Trophoblast cell (in vitro differentiated cells and primary cell): ENCODE measurements around the gene SLC38A8.

Experiments
- DNase-seq, 2 donors: peaks; one replicate each; pipeline ENCODE4 v3.0.0-alpha.2; 2016
- H2AFZ ChIP-seq: 2 replicates; pipeline ENCODE4 v1.6.1; 2013; ENCODE audit warnings: low read length, moderate library complexity, mild to moderate bottlenecking; ENCODE audit not compliant: insufficient read depth, poor library complexity
- H2AK5ac ChIP-seq: 2 replicates; pipeline ENCODE4 v1.6.1; 2013; ENCODE audit warnings: mild to moderate bottlenecking, low read length
- H2BK120ac ChIP-seq: 2 replicates; pipeline ENCODE4 v1.6.1; 2013; ENCODE audit warnings: low read length, mild to moderate bottlenecking, moderate library complexity; ENCODE audit not compliant: insufficient read depth, poor library complexity
- H2BK12ac ChIP-seq: 2 replicates; pipeline ENCODE4 v1.6.1; 2013; ENCODE audit warnings: mild to moderate bottlenecking, low read length, moderate library complexity
- H2BK5ac ChIP-seq: 2 replicates; pipeline ENCODE4 v1.6.1; 2013; ENCODE audit warnings: low read length, low read depth, moderate library complexity, mild to moderate bottlenecking; ENCODE audit not compliant: poor library complexity
- H3K14ac ChIP-seq: 2 replicates; pipeline ENCODE4 v1.6.1; 2013; ENCODE audit warnings: mild to moderate bottlenecking, low read length
- H3K18ac ChIP-seq: 2 replicates; pipeline ENCODE4 v1.6.1; 2013; ENCODE audit warnings: mild to moderate bottlenecking, low read length
- H3K23ac ChIP-seq: 2 replicates; pipeline ENCODE4 v1.6.1; 2013; ENCODE audit warnings: low read length
- H3K27ac ChIP-seq: 2 replicates; pipeline ENCODE4 v1.5.1; 2013; ENCODE audit warnings: low read depth, mild to moderate bottlenecking, inconsistent platforms, low read length, moderate library complexity
- H3K27me3 ChIP-seq: 2 replicates; pipeline ENCODE4 v1.6.1; 2013; ENCODE audit warnings: inconsistent platforms, mild to moderate bottlenecking, low read length, moderate library complexity; ENCODE audit not compliant: insufficient read depth
- H3K36me3 ChIP-seq, 2 experiments: 1 replicate in 1 of 2; 2 replicates in 1 of 2; pipeline ENCODE4 v1.6.1; 2013; ENCODE audit warnings: low read length in 2 of 2, mild to moderate bottlenecking in 2 of 2, moderate library complexity in 1 of 2; ENCODE audit not compliant: insufficient read depth in 2 of 2, control insufficient read depth in 1 of 2
- H3K4ac ChIP-seq: 2 replicates; pipeline ENCODE4 v1.6.1; 2013; ENCODE audit warnings: low read depth, mild to moderate bottlenecking, low read length, moderate library complexity
- H3K4me1 ChIP-seq, 2 experiments: 1 replicate in 1 of 2; 2 replicates in 1 of 2; pipeline ENCODE4 v1.6.1; 2013; ENCODE audit warnings: low read length in 2 of 2, mild to moderate bottlenecking in 2 of 2, moderate library complexity in 1 of 2; ENCODE audit not compliant: insufficient read depth in 2 of 2, control insufficient read depth in 1 of 2
- H3K4me2 ChIP-seq: 2 replicates; pipeline ENCODE4 v1.6.1; 2013; ENCODE audit warnings: inconsistent platforms, mild to moderate bottlenecking, low read length, moderate library complexity
- H3K4me3 ChIP-seq: 2 replicates; pipeline ENCODE4 v1.5.1; 2013; ENCODE audit warnings: mild to moderate bottlenecking, low read depth, low read length, inconsistent platforms
- H3K79me1 ChIP-seq: one replicate; pipeline ENCODE4 v1.6.1; 2013; ENCODE audit warnings: low read length
- H3K79me2 ChIP-seq: 2 replicates; pipeline ENCODE4 v1.6.1; 2013; ENCODE audit warnings: low read length, mild to moderate bottlenecking; ENCODE audit not compliant: control insufficient read depth, insufficient read depth, poor library complexity
- H3K9ac ChIP-seq: 2 replicates; pipeline ENCODE4 v1.6.1; 2013; ENCODE audit warnings: mild to moderate bottlenecking, low read length
- H3K9me3 ChIP-seq: 2 replicates; pipeline ENCODE4 v1.6.1; 2013; ENCODE audit warnings: low read depth, mild to moderate bottlenecking, control low read depth, inconsistent platforms, low read length; ENCODE audit not compliant: insufficient read depth
- H4K12ac ChIP-seq: 2 replicates; pipeline ENCODE4 v1.6.1; 2013; ENCODE audit warnings: low read depth, mild to moderate bottlenecking, low read length, moderate library complexity
- H4K8ac ChIP-seq: 2 replicates; pipeline ENCODE4 v1.6.1; 2013; ENCODE audit warnings: low read depth, mild to moderate bottlenecking, low read length, moderate library complexity
- H4K91ac ChIP-seq: one replicate; pipeline ENCODE4 v1.6.1; 2013; ENCODE audit warnings: low read depth, mild to moderate bottlenecking, low read length, moderate library complexity
- WGBS: extraction: QIAGEN DNeasy Blood & Tissue Kit; methylation state at CpG from one replicate; pipeline ENCODE4 v1.1.7; 2013; ENCODE audit warnings: missing lambda C conversion rate; ENCODE audit not compliant: insufficient read length, insufficient coverage; ENCODE audit errors: extremely low coverage; 5-methylcytosine and 5-hydroxymethylcytosine counted together

Gene SLC38A8

DNA sequence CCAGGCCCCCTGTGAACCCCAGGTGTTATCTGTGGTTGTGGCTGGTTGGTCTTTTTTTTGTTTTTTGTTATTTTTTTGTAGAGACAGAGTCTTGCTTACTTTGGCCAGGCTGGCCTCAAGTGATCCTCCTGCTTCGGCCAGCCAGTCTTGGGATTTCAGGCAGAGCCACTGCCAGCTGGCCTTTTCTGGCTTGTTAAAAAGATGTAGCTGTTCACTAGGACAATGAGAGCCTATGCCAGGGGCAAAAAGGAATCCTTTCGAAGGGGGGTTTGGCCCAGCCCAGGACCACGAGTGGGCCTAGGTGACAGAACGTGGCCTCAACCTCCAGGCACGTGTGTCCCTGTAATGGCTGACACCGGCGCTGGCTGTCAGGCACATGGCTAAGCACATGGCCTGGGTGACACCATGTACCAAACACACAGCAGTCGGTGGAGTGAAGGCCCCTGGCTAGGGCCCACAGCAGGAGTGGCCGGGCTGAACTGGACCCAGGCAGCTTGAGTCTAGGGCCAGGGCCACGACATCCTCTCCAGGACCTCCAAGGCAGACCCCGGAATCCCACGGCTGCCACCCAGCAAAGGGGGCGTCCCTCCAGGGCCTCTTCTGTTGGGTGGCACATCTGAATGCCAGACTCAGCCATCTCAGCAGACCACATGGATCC lies 6.9 kb upstream of the SLC38A8 start:
- no CpG with 5 or more reads among the region's 13 CpGs for WGBS

DNA sequence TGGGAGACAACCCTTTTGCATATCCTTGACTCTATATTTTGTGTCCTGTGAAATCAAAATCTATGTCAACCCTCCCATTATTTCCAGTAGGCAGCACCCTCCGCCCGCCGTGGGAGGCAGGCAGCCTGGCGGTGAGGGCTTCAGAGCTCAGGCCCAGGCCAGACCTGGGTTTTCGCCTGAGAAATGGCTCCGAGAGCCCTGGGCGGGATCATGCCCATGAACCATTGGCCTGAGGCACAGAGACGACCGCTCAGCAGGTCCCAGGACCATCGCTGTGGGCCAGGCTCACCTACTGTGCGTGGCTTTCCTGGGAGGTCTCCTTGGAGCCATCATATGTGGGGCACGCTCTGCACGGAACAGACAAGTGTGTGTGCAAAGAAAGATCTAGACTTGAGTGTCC lies 6.3 kb upstream of the SLC38A8 start:
- no peak overlapping the region for H2AK5ac ChIP-seq
- H2BK12ac ChIP-seq = no peak overlapping the region
- peaks cover 24 to 28% of the 10 kb centered on the region in 2 experiments for H3K36me3 ChIP-seq
- no peak overlapping the region for H4K91ac ChIP-seq
- H4K12ac ChIP-seq = no peak overlapping the region
- H3K9me3 ChIP-seq = no peaks in the 10 kb centered on the region
- no peak overlapping the region for H3K4me3 ChIP-seq
- H3K4me1 ChIP-seq = no peaks in the 10 kb centered on the region
- H3K9ac ChIP-seq = no peak overlapping the region
- no peak overlapping the region for H4K8ac ChIP-seq
- H3K4me2 ChIP-seq = no peak overlapping the region
- H2BK120ac ChIP-seq = no peak overlapping the region
- no peak overlapping the region for H3K18ac ChIP-seq
- WGBS = no CpG with 5 or more reads among the region's 13 CpGs
- H2AFZ ChIP-seq = no peak overlapping the region
- H3K79me1 ChIP-seq = no peaks in the 10 kb centered on the region
- no peak overlapping the region for H2BK5ac ChIP-seq
- no peaks in the 10 kb centered on the region for H3K79me2 ChIP-seq
- no peaks in the 10 kb centered on the region for H3K27me3 ChIP-seq
- DNase-seq = no peak
- no peak overlapping the region for H3K27ac ChIP-seq
- no peak overlapping the region for H3K14ac ChIP-seq
- no peak overlapping the region for H3K4ac ChIP-seq
- H3K23ac ChIP-seq = no peak overlapping the region

More for the DNA sequence above, 6.9 kb upstream of the SLC38A8 start:
- Histone ChIP-seq H3K14ac (no peak overlapping the region), H3K36me3 (peaks cover 30 to 34% of the 10 kb centered on the region in 2 experiments), H3K4me2 (no peak overlapping the region), H2AK5ac (no peak overlapping the region), H2BK120ac (no peak overlapping the region), H4K12ac (no peak overlapping the region), H2BK12ac (no peak overlapping the region), H2BK5ac (no peak overlapping the region), H3K18ac (no peak overlapping the region), H3K79me2 (no peaks in the 10 kb centered on the region), H3K79me1 (no peaks in the 10 kb centered on the region), H3K4me1 (no peaks in the 10 kb centered on the region), H4K8ac (no peak overlapping the region), H2AFZ (no peak overlapping the region), H3K4me3 (no peak overlapping the region), H3K4ac (no peak overlapping the region), H3K9me3 (no peaks in the 10 kb centered on the region), H3K23ac (no peak overlapping the region), H3K27me3 (no peaks in the 10 kb centered on the region), H3K27ac (no peak overlapping the region), H4K91ac (no peak overlapping the region), H3K9ac (no peak overlapping the region)
- no peak for DNase-seq

DNA sequence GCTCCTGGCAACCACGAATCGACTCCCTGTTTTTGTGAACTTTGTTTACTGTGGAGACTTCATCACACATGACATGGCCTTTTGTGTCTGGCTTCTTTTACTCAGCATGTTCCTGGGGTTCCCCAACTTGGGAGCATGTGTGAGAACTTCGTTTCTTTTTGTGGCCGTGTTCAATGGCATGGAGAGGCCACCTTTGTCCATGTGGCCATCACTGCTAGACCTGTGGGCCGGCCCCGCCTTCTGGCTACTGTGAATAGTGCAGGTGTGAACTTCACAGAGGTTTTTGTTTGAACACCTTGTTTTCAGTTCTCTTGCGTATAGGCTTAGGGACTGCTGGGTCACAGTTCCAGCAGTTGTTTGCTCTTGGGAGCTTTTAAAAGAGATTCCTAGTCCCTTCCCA lies 5.7 kb upstream of the SLC38A8 start:
- Histone ChIP-seq H3K79me1 (no peaks in the 10 kb centered on the region), H3K27me3 (no peaks in the 10 kb centered on the region)
- WGBS = no CpG with 5 or more reads among the region's 7 CpGs

DNA sequence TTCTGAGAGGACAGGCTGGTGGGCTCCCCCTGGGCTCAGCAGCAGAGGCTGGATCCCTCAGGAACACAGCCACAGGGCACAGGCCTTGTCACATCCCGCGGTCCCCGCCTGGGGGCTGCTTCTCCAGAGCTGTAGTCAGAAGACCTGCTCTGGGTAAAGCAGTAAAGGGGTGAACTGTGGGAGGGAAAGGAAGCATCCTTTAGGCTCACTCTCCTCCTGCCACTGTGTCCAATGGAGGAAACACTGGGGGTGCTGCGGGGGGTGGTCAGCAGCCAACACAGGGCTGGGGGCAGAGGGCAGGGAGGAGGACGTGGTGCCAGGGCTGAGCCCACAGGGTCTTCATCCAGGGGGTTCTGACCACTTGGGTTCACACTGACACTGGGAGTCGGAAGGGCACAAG lies 5.0 kb upstream of the SLC38A8 start:
- Histone ChIP-seq H4K91ac (no peak overlapping the region), H2BK12ac (no peak overlapping the region), H3K27me3 (no peaks in the 10 kb centered on the region), H3K79me2 (no peaks in the 10 kb centered on the region), H3K27ac (no peak overlapping the region), H3K23ac (no peak overlapping the region), H2AK5ac (no peak overlapping the region), H2BK5ac (no peak overlapping the region), H3K4me1 (peaks cover 0 to 3% of the 10 kb centered on the region in 2 experiments), H3K79me1 (no peaks in the 10 kb centered on the region), H3K4ac (no peak overlapping the region), H3K36me3 (peaks cover 17 to 22% of the 10 kb centered on the region in 2 experiments), H3K4me3 (no peak overlapping the region), H3K9ac (no peak overlapping the region), H3K9me3 (no peaks in the 10 kb centered on the region), H4K12ac (no peak overlapping the region), H3K18ac (no peak overlapping the region), H4K8ac (no peak overlapping the region), H2AFZ (no peak overlapping the region), H3K4me2 (no peak overlapping the region), H2BK120ac (no peak overlapping the region), H3K14ac (no peak overlapping the region)
- no CpG with 5 or more reads among the region's 6 CpGs for WGBS
- no peak for DNase-seq

More for the DNA sequence above, 5.7 kb upstream of the SLC38A8 start:
- Histone ChIP-seq H2BK12ac (no peak overlapping the region), H2BK5ac (no peak overlapping the region), H3K4me2 (no peak overlapping the region), H3K18ac (no peak overlapping the region), H4K12ac (no peak overlapping the region), H3K9ac (no peak overlapping the region), H4K8ac (no peak overlapping the region), H3K79me2 (no peaks in the 10 kb centered on the region), H3K4me3 (no peak overlapping the region), H3K4ac (no peak overlapping the region), H3K36me3 (peaks cover 21 to 27% of the 10 kb centered on the region in 2 experiments), H2AK5ac (no peak overlapping the region), H3K14ac (no peak overlapping the region), H3K27ac (no peak overlapping the region), H2AFZ (no peak overlapping the region), H4K91ac (no peak overlapping the region), H3K9me3 (no peaks in the 10 kb centered on the region), H3K23ac (no peak overlapping the region), H3K4me1 (peaks cover 0 to 3% of the 10 kb centered on the region in 2 experiments), H2BK120ac (no peak overlapping the region)
- no peak for DNase-seq
